ENCODE data around the gene ADAM12.

The ADAM12 gene

DNA sequence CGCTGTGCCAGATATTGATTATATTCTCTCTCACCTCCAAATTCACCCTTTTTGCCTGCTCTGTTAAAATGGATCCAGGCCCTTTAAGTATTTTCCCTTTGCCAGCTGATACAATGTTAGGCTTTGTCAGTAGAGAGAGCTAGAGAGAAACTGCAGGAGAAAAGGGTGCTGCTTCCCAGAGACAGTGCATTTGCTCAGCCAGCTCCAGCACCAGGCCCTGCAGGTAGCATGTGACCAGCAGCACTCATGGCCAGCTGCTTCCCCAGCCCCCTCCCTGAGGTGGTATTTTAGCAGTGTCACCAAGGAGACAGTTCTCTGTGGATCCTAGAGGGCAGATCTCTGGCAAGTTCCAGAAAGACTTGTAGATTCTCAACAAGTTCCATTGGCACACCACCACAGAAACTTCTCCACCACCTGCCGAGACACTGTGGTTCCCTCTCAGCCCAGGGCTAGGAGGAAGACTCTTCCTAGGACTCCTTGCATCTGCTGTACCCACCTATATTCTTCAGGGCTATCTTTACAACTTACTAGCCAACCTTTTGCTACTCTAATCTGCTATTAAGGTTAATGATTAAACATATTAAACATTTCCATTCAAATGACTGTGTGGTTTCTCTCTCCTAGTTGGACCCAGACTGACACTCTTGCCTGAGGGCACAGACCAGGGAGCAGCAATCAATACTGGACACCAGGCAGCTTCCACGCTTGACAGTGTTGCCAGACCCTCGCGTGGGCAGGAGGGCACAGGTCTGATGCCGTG, 35.6 kb upstream of the ADAM12 start:
- H3K27ac ChIP-seq (ENCODE audit: low read length): no peak overlapping the region
- no peak overlapping the region for H3K9ac ChIP-seq (ENCODE audit: low read length in 2 of 2)
- H3K36me3 ChIP-seq (ENCODE audit: control insufficient read depth in 2 of 2, insufficient read depth in 2 of 2, low read length in 2 of 2): no peaks in the 10 kb centered on the region
- peaks cover 0 to 13% of the 10 kb centered on the region in 2 donors for H3K9me3 ChIP-seq (ENCODE audit: control insufficient read depth in 2 of 2, low read length in 2 of 2)
- no peaks in the 10 kb centered on the region for H3K4me1 ChIP-seq (ENCODE audit: control insufficient read depth, insufficient read depth, low read length)
- peaks cover 0 to 2% of the 10 kb centered on the region in 2 donors for H3K27me3 ChIP-seq (ENCODE audit: control insufficient read depth in 1 of 2, insufficient read depth in 2 of 2, low read length in 2 of 2)
- H3K4me3 ChIP-seq (ENCODE audit: low read length in 2 of 2): no peak overlapping the region

DNA sequence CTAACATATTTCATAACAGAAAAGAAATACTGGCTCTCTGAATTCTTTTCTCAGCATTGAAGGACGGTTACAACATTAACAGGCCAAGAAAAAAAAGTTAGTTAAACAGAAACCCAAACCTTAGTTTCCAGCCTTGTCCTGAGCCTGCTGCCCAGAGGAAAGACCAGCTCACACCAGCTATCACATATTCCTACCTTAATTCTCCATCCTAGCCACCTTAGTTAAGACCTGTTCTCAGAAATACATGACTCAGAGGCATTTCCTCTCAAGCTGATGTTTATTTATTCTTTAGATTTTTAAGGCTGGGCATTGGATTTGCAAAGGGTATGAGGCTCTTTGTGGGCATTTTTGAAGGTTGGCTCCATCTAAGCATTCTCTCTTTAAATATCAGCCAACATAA, 34.3 kb upstream of the ADAM12 start:
- Histone ChIP-seq H3K36me3 (ENCODE audit: control insufficient read depth in 2 of 2, insufficient read depth in 2 of 2, low read length in 2 of 2) (no peaks in the 10 kb centered on the region), H3K4me1 (ENCODE audit: control insufficient read depth, insufficient read depth, low read length) (no peaks in the 10 kb centered on the region), H3K9ac (ENCODE audit: low read length in 2 of 2) (no peak overlapping the region), H3K9me3 (ENCODE audit: control insufficient read depth in 2 of 2, low read length in 2 of 2) (peaks cover 0 to 19% of the 10 kb centered on the region in 2 donors), H3K27me3 (ENCODE audit: control insufficient read depth in 1 of 2, insufficient read depth in 2 of 2, low read length in 2 of 2) (peaks cover 0 to 5% of the 10 kb centered on the region in 2 donors), H3K27ac (ENCODE audit: low read length) (no peak overlapping the region), H3K4me3 (ENCODE audit: low read length in 2 of 2) (no peak overlapping the region)

DNA sequence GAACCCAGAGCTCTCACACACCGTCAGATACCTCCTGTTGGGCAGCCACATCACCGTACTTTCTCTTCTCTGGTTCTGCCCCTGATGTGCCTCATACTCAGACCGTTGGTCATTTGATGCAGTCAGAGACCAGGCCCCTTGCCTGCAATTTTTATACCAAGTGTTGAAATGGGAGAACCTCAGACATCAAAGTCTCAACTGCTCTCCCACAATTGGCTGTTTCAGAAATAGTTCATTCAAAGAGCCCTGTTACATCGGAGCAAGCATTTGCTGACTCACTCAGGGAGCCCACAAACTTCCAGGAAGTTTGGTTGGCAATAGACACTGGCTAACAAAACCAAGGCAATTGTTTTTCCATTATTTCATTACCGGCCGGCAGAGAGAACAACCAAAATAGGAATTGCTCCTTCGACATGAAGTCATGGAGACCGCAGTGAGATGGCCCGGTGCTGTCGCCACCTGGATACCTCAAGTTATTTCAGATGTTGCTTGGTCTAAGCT, 33.5 kb upstream of the ADAM12 start:
- no peak overlapping the region for H3K27ac ChIP-seq (ENCODE audit: low read length)
- no peak overlapping the region for H3K9ac ChIP-seq (ENCODE audit: low read length in 2 of 2)
- H3K36me3 ChIP-seq (ENCODE audit: control insufficient read depth in 2 of 2, insufficient read depth in 2 of 2, low read length in 2 of 2): no peaks in the 10 kb centered on the region
- H3K4me3 ChIP-seq (ENCODE audit: low read length in 2 of 2): no peak overlapping the region
- H3K9me3 ChIP-seq (ENCODE audit: control insufficient read depth in 2 of 2, low read length in 2 of 2): peaks cover 1 to 19% of the 10 kb centered on the region in 2 donors
- peaks cover 0 to 3% of the 10 kb centered on the region in 2 donors for H3K27me3 ChIP-seq (ENCODE audit: control insufficient read depth in 1 of 2, insufficient read depth in 2 of 2, low read length in 2 of 2)
- no peaks in the 10 kb centered on the region for H3K4me1 ChIP-seq (ENCODE audit: control insufficient read depth, insufficient read depth, low read length)

DNA sequence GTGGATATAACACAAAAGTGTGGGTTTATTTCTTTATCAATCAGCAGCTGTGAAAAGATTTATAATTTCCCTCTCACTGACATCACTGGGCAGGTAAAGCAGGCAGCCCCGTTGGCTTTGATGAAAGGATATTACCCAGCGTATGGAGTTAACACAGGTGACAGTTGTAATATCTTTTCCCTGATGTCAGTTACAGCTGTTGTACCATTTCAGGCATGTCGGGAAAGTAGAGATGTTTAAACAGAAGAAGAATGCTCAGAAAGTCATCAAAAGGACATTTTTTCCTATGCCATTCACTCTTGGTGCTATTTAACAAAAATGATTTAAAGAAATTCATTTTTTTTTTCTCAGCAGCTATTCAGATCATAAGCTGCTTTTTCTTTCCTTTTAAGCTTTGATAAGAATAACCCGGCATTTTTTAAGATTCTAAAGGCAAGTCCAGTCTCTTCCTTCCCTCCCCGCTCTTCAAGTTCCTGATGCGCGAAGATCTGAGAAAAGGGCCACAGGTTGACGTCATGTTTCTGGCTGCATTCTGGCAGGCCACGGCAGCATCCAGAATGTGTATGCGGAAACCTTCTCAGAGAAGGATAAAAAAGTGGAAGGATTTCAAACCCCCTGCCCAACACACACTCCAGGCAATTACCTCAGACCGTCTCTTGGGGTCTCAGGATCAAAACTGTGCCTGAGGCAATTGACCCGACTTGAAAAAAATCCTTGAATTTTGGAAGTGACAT, 32.5 kb upstream of the ADAM12 start:
- Histone ChIP-seq H3K27ac (ENCODE audit: low read length) (no peak overlapping the region), H3K4me3 (ENCODE audit: low read length in 2 of 2) (no peak overlapping the region), H3K36me3 (ENCODE audit: control insufficient read depth in 2 of 2, insufficient read depth in 2 of 2, low read length in 2 of 2) (no peaks in the 10 kb centered on the region), H3K9me3 (ENCODE audit: control insufficient read depth in 2 of 2, low read length in 2 of 2) (peaks cover 3 to 16% of the 10 kb centered on the region in 2 donors), H3K9ac (ENCODE audit: low read length in 2 of 2) (no peak overlapping the region), H3K27me3 (ENCODE audit: control insufficient read depth in 1 of 2, insufficient read depth in 2 of 2, low read length in 2 of 2) (peaks cover 0 to 3% of the 10 kb centered on the region in 2 donors), H3K4me1 (ENCODE audit: control insufficient read depth, insufficient read depth, low read length) (no peaks in the 10 kb centered on the region)

DNA sequence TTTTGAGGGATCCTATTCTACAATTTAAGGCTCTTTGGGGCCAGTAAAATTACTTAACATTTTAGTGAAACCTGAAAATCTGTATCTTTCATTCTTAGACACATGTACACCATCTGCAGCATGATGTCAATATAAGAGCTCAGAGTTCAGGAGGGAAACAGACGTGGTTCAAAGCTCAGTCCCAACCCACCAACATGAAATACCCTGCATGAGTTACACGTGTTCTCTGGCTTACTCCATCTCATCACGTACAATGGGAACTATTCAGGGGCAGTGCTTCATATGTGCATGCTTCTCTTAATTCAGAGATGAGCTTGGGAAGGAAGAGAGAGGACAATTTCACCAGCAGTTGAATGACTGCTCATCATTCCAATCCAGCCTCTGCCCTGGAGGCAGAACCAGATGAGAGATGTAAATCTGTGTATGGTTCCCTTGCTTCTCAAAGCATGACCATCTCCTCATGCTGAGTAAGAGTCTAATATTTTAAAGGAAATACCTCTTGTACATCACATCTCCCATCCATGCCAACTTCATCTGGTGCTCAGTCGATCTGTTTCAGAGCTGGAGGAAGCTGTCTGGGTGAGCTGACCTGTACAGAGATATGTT, 29.0 kb upstream of the ADAM12 start:
- H3K4me3 ChIP-seq (ENCODE audit: low read length in 2 of 2): no peak overlapping the region
- H3K27me3 ChIP-seq (ENCODE audit: control insufficient read depth in 1 of 2, insufficient read depth in 2 of 2, low read length in 2 of 2): peaks cover 0 to 3% of the 10 kb centered on the region in 2 donors
- no peaks in the 10 kb centered on the region for H3K36me3 ChIP-seq (ENCODE audit: control insufficient read depth in 2 of 2, insufficient read depth in 2 of 2, low read length in 2 of 2)
- H3K27ac ChIP-seq (ENCODE audit: low read length): no peak overlapping the region
- H3K9ac ChIP-seq (ENCODE audit: low read length in 2 of 2): no peak overlapping the region
- H3K4me1 ChIP-seq (ENCODE audit: control insufficient read depth, insufficient read depth, low read length): no peaks in the 10 kb centered on the region
- H3K9me3 ChIP-seq (ENCODE audit: control insufficient read depth in 2 of 2, low read length in 2 of 2): peaks cover 3 to 8% of the 10 kb centered on the region in 2 donors

DNA sequence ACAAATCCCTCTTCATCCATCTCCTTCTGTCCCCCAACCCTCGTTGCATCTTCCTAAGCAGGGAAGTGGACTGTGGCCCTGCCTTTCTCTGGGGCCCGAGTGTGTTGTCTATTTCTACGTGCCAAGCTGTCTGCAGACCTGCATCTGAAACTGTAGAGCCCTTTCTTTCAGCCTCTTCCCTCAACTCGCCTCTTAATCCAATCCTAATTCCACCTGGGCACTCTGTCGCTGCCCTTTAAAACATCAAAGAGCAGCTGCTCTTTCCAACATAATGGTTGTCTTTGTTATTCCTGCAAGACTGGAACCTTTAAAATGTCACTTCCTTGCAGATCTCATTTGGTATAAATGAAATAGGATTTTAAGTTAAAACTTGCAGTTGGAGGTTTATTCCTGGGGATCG, 21.5 kb upstream of the ADAM12 start:
- Histone ChIP-seq H3K4me3 (ENCODE audit: low read length in 2 of 2) (no peak overlapping the region), H3K4me1 (ENCODE audit: control insufficient read depth, insufficient read depth, low read length) (no peaks in the 10 kb centered on the region), H3K36me3 (ENCODE audit: control insufficient read depth in 2 of 2, insufficient read depth in 2 of 2, low read length in 2 of 2) (no peaks in the 10 kb centered on the region), H3K9ac (ENCODE audit: low read length in 2 of 2) (no peak overlapping the region), H3K27ac (ENCODE audit: low read length) (no peak overlapping the region), H3K27me3 (ENCODE audit: control insufficient read depth in 1 of 2, insufficient read depth in 2 of 2, low read length in 2 of 2) (no peaks in the 10 kb centered on the region), H3K9me3 (ENCODE audit: control insufficient read depth in 2 of 2, low read length in 2 of 2) (peaks cover 0 to 2% of the 10 kb centered on the region in 2 donors)

DNA sequence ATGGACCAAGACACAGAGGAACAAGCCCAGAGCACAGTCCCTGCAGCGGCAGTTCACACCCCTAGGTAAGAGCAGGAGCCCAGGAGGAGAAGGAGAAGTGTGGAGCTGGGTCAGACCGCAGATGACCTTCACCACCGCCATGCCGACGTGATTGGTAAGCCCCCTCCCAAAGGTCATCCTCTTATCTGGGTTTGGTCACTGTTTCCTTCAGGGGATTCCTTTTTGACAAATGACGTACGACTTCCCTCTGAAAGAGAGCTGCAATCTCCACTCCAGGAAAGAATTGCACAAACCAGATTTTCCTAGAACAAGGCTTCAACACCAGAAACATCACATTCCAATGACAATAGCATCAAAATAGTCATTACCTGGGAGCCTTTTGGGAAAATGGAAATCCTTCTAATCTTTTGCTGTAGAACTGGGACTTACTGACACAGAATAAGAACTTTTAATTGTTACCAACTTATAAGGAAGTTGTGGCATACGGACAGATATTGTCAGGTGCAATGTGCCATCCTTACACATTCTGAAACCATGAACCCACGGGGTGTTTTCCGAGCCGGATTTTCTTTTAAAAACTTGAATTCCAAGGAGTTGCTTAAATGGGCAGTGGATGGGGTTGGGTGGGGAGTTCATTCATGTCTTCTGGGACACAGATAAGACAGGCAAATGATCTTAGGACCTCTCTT, 20.8 kb upstream of the ADAM12 start:
- Histone ChIP-seq H3K36me3 (ENCODE audit: control insufficient read depth in 2 of 2, insufficient read depth in 2 of 2, low read length in 2 of 2) (no peaks in the 10 kb centered on the region), H3K9me3 (ENCODE audit: control insufficient read depth in 2 of 2, low read length in 2 of 2) (peaks cover 0 to 2% of the 10 kb centered on the region in 2 donors), H3K27ac (ENCODE audit: low read length) (no peak overlapping the region), H3K4me3 (ENCODE audit: low read length in 2 of 2) (no peak overlapping the region), H3K27me3 (ENCODE audit: control insufficient read depth in 1 of 2, insufficient read depth in 2 of 2, low read length in 2 of 2) (no peaks in the 10 kb centered on the region), H3K4me1 (ENCODE audit: control insufficient read depth, insufficient read depth, low read length) (no peaks in the 10 kb centered on the region), H3K9ac (ENCODE audit: low read length in 2 of 2) (no peak overlapping the region)

DNA sequence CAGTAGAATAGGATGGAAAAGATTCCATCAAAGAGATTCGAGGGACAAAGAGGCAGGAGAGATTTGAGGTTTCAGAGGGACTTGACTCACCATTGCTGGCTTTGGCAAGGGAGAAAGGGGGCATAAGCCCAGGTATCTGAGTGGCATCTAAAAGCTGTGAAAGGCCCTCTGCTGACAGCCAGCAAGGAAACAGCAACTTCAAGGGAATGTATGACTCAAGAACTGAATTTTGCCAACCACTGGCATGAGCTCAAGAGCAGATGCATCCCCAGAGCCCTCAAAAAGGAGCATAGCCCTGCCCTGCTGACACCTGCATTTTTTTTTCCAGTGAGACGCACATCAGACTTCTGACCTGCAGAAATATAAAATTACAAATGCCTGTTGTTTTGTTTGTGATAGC, 19.6 kb upstream of the ADAM12 start:
- Histone ChIP-seq H3K27ac (ENCODE audit: low read length) (no peak overlapping the region), H3K9ac (ENCODE audit: low read length in 2 of 2) (no peak overlapping the region), H3K36me3 (ENCODE audit: control insufficient read depth in 2 of 2, insufficient read depth in 2 of 2, low read length in 2 of 2) (no peaks in the 10 kb centered on the region), H3K4me1 (ENCODE audit: control insufficient read depth, insufficient read depth, low read length) (no peaks in the 10 kb centered on the region), H3K4me3 (ENCODE audit: low read length in 2 of 2) (no peak overlapping the region), H3K27me3 (ENCODE audit: control insufficient read depth in 1 of 2, insufficient read depth in 2 of 2, low read length in 2 of 2) (no peaks in the 10 kb centered on the region), H3K9me3 (ENCODE audit: control insufficient read depth in 2 of 2, low read length in 2 of 2) (no peaks in the 10 kb centered on the region)

DNA sequence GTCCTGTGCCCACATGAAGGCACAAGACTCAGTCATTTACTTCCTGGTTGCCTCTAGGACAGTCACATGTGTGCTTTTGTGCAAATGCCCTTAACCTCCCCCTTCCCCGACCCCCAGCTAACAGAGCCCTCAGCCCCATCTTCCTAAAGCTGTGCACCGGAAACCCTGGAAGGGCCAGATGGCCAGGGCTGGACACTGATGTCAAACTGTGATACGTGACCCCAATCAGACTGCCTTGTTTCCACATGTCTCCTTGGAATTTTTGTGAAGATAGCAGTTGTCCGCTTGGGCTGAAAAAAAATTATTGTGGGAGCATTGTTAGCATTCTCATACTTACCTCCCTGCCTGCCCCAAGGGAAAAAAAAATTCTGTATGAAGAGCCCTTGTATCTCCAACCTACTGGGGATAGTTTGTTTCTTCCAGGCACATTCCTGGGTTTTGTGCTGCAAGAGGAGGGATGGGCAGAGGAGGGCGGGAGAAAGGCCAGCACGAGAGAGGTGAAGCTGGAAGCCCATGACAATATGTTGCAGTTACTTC, 17.0 kb upstream of the ADAM12 start:
- no peaks in the 10 kb centered on the region for H3K36me3 ChIP-seq (ENCODE audit: control insufficient read depth in 2 of 2, insufficient read depth in 2 of 2, low read length in 2 of 2)
- no peak overlapping the region for H3K9ac ChIP-seq (ENCODE audit: low read length in 2 of 2)
- H3K4me1 ChIP-seq (ENCODE audit: control insufficient read depth, insufficient read depth, low read length): no peaks in the 10 kb centered on the region
- no peaks in the 10 kb centered on the region for H3K9me3 ChIP-seq (ENCODE audit: control insufficient read depth in 2 of 2, low read length in 2 of 2)
- H3K4me3 ChIP-seq (ENCODE audit: low read length in 2 of 2): no peak overlapping the region
- H3K27ac ChIP-seq (ENCODE audit: low read length): no peak overlapping the region
- no peaks in the 10 kb centered on the region for H3K27me3 ChIP-seq (ENCODE audit: control insufficient read depth in 1 of 2, insufficient read depth in 2 of 2, low read length in 2 of 2)

All from stomach smooth muscle (tissue), 2 donors.